Activated T-helper 1 cell treated with anti-CD3 and anti-CD28 coated beads, Interleukin-12 subunit alpha, Interleukin-12 subunit beta, Interleukin-2, Interleukin-4 antibody, amounts not matched to agents 30 ng/mL and 10 ng/mL and 1 ng/mL, durations not matched to agents 14 hours and 24 hours and 36 hours (primary cell): Measurements from ENCODE around the gene LNP1. TPM values are rescaled to one million over a fixed set of nuclear protein-coding genes. Genes with fewer than 3 reads are reported as not detected.
"Not testable (repeated sequence)": the region's sequence is repeated elsewhere in the genome, so short reads cannot be mapped to it uniquely, and the experiment has no call there.

ENCODE experiments used
- DNase-seq: peaks from one replicate; pipeline ENCODE4 v3.0.0; 2021; ENCODE audit warnings: low spot score
- H3K27ac Mint-ChIP-seq: one replicate; pipeline ENCODE4 v1.8.0; 2021; ENCODE audit warnings: mild to moderate bottlenecking, mixed read lengths
- H3K27me3 Mint-ChIP-seq: one replicate; pipeline ENCODE4 v1.8.0; 2022; ENCODE audit warnings: mild to moderate bottlenecking, moderate library complexity, mixed read lengths; ENCODE audit not compliant: insufficient read depth
- H3K36me3 Mint-ChIP-seq: one replicate; pipeline ENCODE4 v1.8.0; 2021; ENCODE audit warnings: low read depth, mixed read lengths
- H3K4me1 Mint-ChIP-seq: one replicate; pipeline ENCODE4 v1.8.0; 2021; ENCODE audit warnings: low read depth, mixed read lengths
- H3K4me3 Mint-ChIP-seq: one replicate; pipeline ENCODE4 v1.8.0; 2021; ENCODE audit warnings: mild to moderate bottlenecking, moderate library complexity, mixed read lengths
- H3K9me3 Mint-ChIP-seq: one replicate; pipeline ENCODE4 v1.8.0; 2021; ENCODE audit warnings: mixed read lengths
- intact Hi-C: fragments of 100-400 bp; cut with micrococcal nuclease; formaldehyde crosslinking; loops from one replicate; pipeline ENCODE4 v1.15.1; 2024
- total RNA-seq: library from RNA; stranded (reverse); gene quantifications from 2 replicates; pipeline ENCODE4 v1.2.3, GENCODE V29; 2022

The LNP1 gene
- total RNA-seq, 1 donor from 2014 or later: 2.6 TPM

DNA sequence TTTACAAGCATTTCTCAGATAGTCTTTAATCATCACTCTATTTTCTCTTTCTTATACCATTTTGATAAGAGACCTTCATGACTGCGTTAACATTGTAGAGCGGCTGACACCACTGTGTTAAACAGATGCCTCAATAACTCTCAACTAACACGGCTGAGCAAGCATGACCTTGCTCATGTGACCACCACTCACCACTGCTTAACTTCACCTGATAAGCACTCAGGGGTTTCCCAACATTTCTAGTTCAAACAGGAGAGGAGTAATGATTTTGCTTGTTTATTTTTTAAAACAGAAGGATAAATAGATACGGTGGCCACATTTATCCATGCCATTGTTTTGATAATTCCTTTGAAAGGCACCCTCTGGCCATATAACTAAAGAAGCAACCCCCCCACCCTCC, 53.3 kb downstream of the LNP1 start:
- no peak for DNase-seq
- no peaks in the 10 kb centered on the region for H3K36me3 Mint-ChIP-seq
- H3K27ac Mint-ChIP-seq: no peak overlapping the region
- H3K4me3 Mint-ChIP-seq: no peak overlapping the region
- H3K4me1 Mint-ChIP-seq: no peaks in the 10 kb centered on the region
- no peaks in the 10 kb centered on the region for H3K9me3 Mint-ChIP-seq
- intact Hi-C loops: no loop called here
- H3K27me3 Mint-ChIP-seq: peaks cover 1% of the 10 kb centered on the region

GRCh38 chr3:100455841-100456550, 54.7 kb downstream of the LNP1 start:
- Mint-ChIP-seq H3K27ac (no peak overlapping the region), H3K4me3 (no peak overlapping the region), H3K4me1 (no peaks in the 10 kb centered on the region), H3K9me3 (no peaks in the 10 kb centered on the region), H3K36me3 (no peaks in the 10 kb centered on the region), H3K27me3 (peaks cover 1% of the 10 kb centered on the region)
- intact Hi-C loops: no loop called here
- no peak for DNase-seq

- Mint-ChIP-seq H3K4me1 (no peaks in the 10 kb centered on the region), H3K4me3 (no peak overlapping the region), H3K9me3 (no peaks in the 10 kb centered on the region), H3K27ac (no peak overlapping the region), H3K27me3 (peaks cover 1% of the 10 kb centered on the region), H3K36me3 (no peaks in the 10 kb centered on the region)
- intact Hi-C loops: no loop called here
- DNase-seq: no peak
Measured at GRCh38 chr3:100456745-100457144, 55.4 kb downstream of the LNP1 start.

GRCh38 chr3:100457811-100458210, 56.5 kb downstream of the LNP1 start:
- H3K4me1 Mint-ChIP-seq: no peaks in the 10 kb centered on the region
- intact Hi-C loops: no loop called here
- no peak for DNase-seq
- H3K36me3 Mint-ChIP-seq: no peaks in the 10 kb centered on the region
- H3K27ac Mint-ChIP-seq: no peak overlapping the region
- no peak overlapping the region for H3K4me3 Mint-ChIP-seq
- H3K9me3 Mint-ChIP-seq: no peaks in the 10 kb centered on the region
- H3K27me3 Mint-ChIP-seq: peaks cover 1% of the 10 kb centered on the region

GRCh38 chr3:100458814-100459213, 57.5 kb downstream of the LNP1 start:
- Mint-ChIP-seq H3K27ac (no peak overlapping the region), H3K4me1 (no peaks in the 10 kb centered on the region), H3K27me3 (peaks cover 4% of the 10 kb centered on the region), H3K36me3 (no peaks in the 10 kb centered on the region), H3K9me3 (no peaks in the 10 kb centered on the region), H3K4me3 (no peak overlapping the region)
- intact Hi-C loops: no loop called here
- no peak for DNase-seq

GRCh38 chr3:100463002-100463401, 61.7 kb downstream of the LNP1 start:
- Mint-ChIP-seq H3K27ac (no peak overlapping the region), H3K4me3 (no peak overlapping the region), H3K4me1 (peaks cover 11% of the 10 kb centered on the region), H3K9me3 (no peaks in the 10 kb centered on the region), H3K27me3 (peaks cover 2% of the 10 kb centered on the region), H3K36me3 (no peaks in the 10 kb centered on the region)
- intact Hi-C loops: loop anchor here (1.0 to 10.0 kb wide), 7 partner anchors 127 to 1172 kb away; no protein-coding TSS in a partner anchor
- DNase-seq: no peak

DNA sequence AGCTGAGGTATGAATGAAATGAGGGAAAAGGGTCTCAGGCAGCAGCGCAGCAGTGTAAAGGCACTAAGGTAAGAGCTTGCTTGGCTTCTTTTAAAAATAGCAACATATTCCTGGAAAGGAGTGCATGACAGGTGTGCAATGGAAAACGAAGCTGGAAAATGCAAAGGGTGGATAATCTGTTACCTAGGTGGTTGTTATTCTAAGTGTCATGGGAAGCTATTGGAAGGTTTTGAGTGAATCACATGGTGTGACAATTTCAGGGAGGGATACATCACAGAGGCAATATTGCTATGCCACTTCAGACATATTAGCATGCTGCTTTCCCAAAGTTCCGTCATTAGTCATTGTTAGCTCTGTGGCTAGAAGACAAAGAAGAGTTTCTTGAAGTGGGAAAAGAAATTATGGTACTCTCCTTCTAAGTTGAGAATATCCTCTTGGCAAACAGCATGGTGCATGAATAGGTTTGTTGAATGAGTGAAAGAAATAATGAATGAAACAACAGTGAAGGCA, 62.4 kb downstream of the LNP1 start:
- H3K4me3 Mint-ChIP-seq: no peak overlapping the region
- peaks cover 11% of the 10 kb centered on the region for H3K4me1 Mint-ChIP-seq
- no peaks in the 10 kb centered on the region for H3K9me3 Mint-ChIP-seq
- H3K27me3 Mint-ChIP-seq: peaks cover 2% of the 10 kb centered on the region
- H3K27ac Mint-ChIP-seq: no peak overlapping the region
- intact Hi-C loops: loop anchor here (1.0 to 10.0 kb wide), 7 partner anchors 127 to 1171 kb away; no protein-coding TSS in a partner anchor
- no peak for DNase-seq
- H3K36me3 Mint-ChIP-seq: no peaks in the 10 kb centered on the region

DNA sequence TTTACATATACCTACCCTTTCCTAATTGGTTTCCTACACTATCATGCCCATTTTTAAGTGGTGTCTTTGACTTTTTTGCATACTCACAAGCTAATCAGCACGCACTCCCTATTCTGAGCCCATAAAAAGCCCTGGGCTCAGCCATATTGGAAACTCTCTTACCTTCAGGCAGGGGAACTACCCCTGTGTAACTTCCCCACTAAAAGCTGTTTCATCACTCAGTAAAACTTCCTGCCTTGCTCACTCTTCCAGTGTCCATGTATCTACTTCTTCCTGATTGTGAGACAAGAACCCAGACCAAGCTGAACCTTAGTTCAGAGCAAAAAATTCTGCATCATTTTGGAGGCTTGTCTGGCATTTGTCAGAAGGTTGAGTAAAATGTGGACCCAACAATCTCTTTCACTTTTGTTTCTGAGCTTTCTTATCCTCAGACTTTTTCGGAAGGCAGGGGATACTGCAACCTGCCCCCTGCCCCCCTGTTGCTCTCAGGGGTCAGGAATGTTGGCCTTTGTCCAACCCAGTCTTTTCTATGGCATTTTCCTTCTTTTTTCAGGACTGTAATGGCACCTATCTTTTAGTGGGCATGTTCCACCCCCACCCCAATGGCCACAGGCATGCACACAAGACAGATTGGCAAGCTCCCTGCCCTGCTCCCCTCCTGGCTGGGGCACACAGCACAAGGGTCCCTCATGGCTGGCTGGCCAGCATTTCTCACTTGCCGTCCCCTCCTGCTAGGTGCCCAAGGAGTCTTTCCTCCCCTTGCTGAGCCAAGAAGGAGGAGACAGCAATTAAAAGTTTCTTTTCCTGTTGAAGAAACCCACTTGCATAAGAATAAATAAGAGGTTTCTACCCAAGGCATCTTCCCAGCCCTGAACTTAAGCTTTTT, 64.8 kb downstream of the LNP1 start:
- Mint-ChIP-seq H3K9me3 (peaks cover 8% of the 10 kb centered on the region), H3K36me3 (no peaks in the 10 kb centered on the region), H3K4me1 (peaks cover 11% of the 10 kb centered on the region), H3K4me3 (no peak overlapping the region), H3K27me3 (peaks cover 2% of the 10 kb centered on the region), H3K27ac (peak overlapping the region; percentile 53)
- no peak for DNase-seq
- intact Hi-C loops: loop anchor here (10.0 kb wide), 2 partner anchors 249 to 1169 kb away; no protein-coding TSS in a partner anchor

GRCh38 chr3:100467133-100467532, 65.8 kb downstream of the LNP1 start:
- H3K27me3 Mint-ChIP-seq: peaks cover 2% of the 10 kb centered on the region
- intact Hi-C loops: loop anchor here (10.0 kb wide), 2 partner anchors 248 to 1168 kb away; no protein-coding TSS in a partner anchor
- H3K4me1 Mint-ChIP-seq: peaks cover 11% of the 10 kb centered on the region
- no peak overlapping the region for H3K27ac Mint-ChIP-seq
- DNase-seq: no peak
- no peaks in the 10 kb centered on the region for H3K36me3 Mint-ChIP-seq
- no peak overlapping the region for H3K4me3 Mint-ChIP-seq
- peaks cover 8% of the 10 kb centered on the region for H3K9me3 Mint-ChIP-seq

GRCh38 chr3:100468676-100469075, 67.3 kb downstream of the LNP1 start:
- peaks cover 11% of the 10 kb centered on the region for H3K4me1 Mint-ChIP-seq
- DNase-seq: no peak
- no peaks in the 10 kb centered on the region for H3K36me3 Mint-ChIP-seq
- H3K9me3 Mint-ChIP-seq: peaks cover 8% of the 10 kb centered on the region
- intact Hi-C loops: loop anchor here (10.0 kb wide), 2 partner anchors 246 to 1166 kb away; no protein-coding TSS in a partner anchor
- H3K27me3 Mint-ChIP-seq: no peaks in the 10 kb centered on the region
- H3K27ac Mint-ChIP-seq: no peak overlapping the region
- H3K4me3 Mint-ChIP-seq: no peak overlapping the region

- H3K36me3 Mint-ChIP-seq: no peaks in the 10 kb centered on the region
- peaks cover 7% of the 10 kb centered on the region for H3K4me1 Mint-ChIP-seq
- no peak for DNase-seq
- H3K9me3 Mint-ChIP-seq: peaks cover 8% of the 10 kb centered on the region
- H3K27ac Mint-ChIP-seq: no peak overlapping the region
- H3K27me3 Mint-ChIP-seq: no peaks in the 10 kb centered on the region
- intact Hi-C loops: no loop called here
- no peak overlapping the region for H3K4me3 Mint-ChIP-seq
Measured at GRCh38 chr3:100470951-100471350, 69.6 kb downstream of the LNP1 start.

GRCh38 chr3:100471444-100471843, 70.1 kb downstream of the LNP1 start:
- Mint-ChIP-seq H3K4me3 (no peak overlapping the region), H3K9me3 (peaks cover 8% of the 10 kb centered on the region), H3K36me3 (no peaks in the 10 kb centered on the region), H3K27ac (no peak overlapping the region), H3K27me3 (peaks cover 1% of the 10 kb centered on the region), H3K4me1 (peaks cover 2% of the 10 kb centered on the region)
- DNase-seq: no peak
- intact Hi-C loops: no loop called here

GRCh38 chr3:100477851-100478360, 76.6 kb downstream of the LNP1 start:
- H3K9me3 Mint-ChIP-seq, H3K27ac Mint-ChIP-seq, H3K27me3 Mint-ChIP-seq, DNase-seq, H3K4me3 Mint-ChIP-seq, H3K36me3 Mint-ChIP-seq, intact Hi-C loops, H3K4me1 Mint-ChIP-seq: not testable (repeated sequence)
